A375 (cell line): ENCODE results near the gene SPINK7. TPM values are rescaled to one million over a fixed set of nuclear protein-coding genes. Genes with fewer than 3 reads are reported as not detected.

Experiments
- total RNA-seq: library from RNA; depleted of rRNA; stranded (reverse); fragments of >200 nt; shearing (Covaris generic); gene quantifications from 2 replicates; pipeline ENCODE4 v1.2.3, GENCODE V29; 2014; rRNA removed

SPINK7 gene
- not detected in 2 replicates for total RNA-seq

GRCh38 chr5:148312153-148312552, at the start of gene SPINK7:
TSS of gene SPINK7 (plus strand) at chr5:148312423. CDS start at chr5:148312484, 61 bp downstream.

DNA sequence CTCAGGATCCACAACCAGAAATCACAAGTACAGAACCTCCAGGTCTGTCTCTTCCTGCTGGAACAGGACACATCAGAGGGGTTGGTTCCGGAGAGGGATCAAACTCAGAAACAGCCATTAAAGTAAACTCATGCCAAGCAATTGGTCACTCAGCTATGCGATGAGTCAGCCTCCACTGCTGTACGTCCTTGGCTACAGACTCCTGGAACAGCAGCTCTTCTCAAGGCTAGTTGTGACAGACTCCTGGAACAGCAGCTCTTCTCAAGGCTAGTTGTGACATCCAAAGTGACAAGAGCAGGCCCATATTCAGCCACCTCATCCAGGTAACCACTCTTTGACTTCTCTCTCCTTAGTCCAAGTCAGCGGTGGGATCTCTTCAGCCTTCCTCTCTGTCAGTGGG, 43.7 kb upstream of the SPINK7 start, which contains the start of gene SPINK13:
Gene SPINK13 (plus strand): TSS at position 229 of the 400 bp plus-strand sequence. CDS start 1,279 bp downstream, outside the sequence.

DNA sequence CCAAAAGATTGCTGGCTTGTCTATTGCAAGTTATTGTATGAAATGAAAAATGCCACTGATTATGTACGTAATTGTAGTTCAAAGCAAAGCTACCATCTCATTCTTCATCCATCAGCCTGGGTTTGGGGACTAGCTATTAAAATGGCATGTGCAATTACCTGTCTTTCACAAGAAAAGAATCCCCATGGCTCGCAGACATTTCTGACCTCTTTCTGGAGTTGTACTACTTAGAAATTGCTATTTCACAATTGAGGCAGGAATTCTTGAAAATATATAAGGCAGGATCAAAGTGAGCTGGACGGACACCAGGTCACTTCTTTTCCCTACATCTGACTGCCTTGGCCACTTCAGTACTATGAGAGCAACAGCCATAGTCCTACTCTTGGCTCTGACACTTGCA, 23.0 kb downstream of the SPINK7 start, which contains the start of gene SPINK9:
Gene SPINK9 (plus strand): TSS at position 301 of the 400 bp plus-strand sequence. CDS start 55 bp downstream, at position 356.

Other genes with a start within 250 kb of the SPINK7 start
- not detected in 2 replicates for gene SPINK5, start 248.4 kb upstream of the SPINK7 start, total RNA-seq
- not detected in 2 replicates for gene SPINK14, start 143.9 kb upstream of the SPINK7 start, total RNA-seq
- not detected in 2 replicates for gene SPINK6, start 109.4 kb upstream of the SPINK7 start, total RNA-seq
- not detected in 2 replicates for gene MARCOL, start 73.9 kb upstream of the SPINK7 start, total RNA-seq
- not detected in 2 replicates for gene SPINK13, start 43.6 kb upstream of the SPINK7 start, total RNA-seq
- not detected in 2 replicates for gene SPINK9, start 23.1 kb downstream of the SPINK7 start, total RNA-seq
- 52.9 and 56.0 TPM in 2 replicates for gene FBXO38, start 71.5 kb downstream of the SPINK7 start, total RNA-seq